Fibroblast of lung (primary cell): Measurements from ENCODE around the gene MCOLN1. TPM values are rescaled to one million over a fixed set of nuclear protein-coding genes. Genes with fewer than 3 reads are reported as not detected.

Experiments
- DNase-seq, 2 donors: peaks; one replicate each; pipeline versions ENCODE4 v3.0.0 to v3.0.0-alpha.2; 2010; ENCODE audit warnings: low read depth in 2 of 2
- H2AFZ ChIP-seq: 2 replicates; pipeline ENCODE4 v1.5.1; 2012; ENCODE audit warnings: low read length, control low read depth, inconsistent platforms
- H3K27ac ChIP-seq: 2 replicates; pipeline ENCODE4 v1.5.1; 2011; ENCODE audit warnings: low read length, control low read depth; ENCODE audit not compliant: insufficient read depth
- H3K27me3 ChIP-seq: 2 replicates; pipeline ENCODE4 v1.5.1; 2011; ENCODE audit warnings: mild to moderate bottlenecking, low read length; ENCODE audit not compliant: control insufficient read depth, insufficient read depth
- H3K36me3 ChIP-seq: 2 replicates; pipeline ENCODE4 v1.5.1; 2011; ENCODE audit warnings: low read length; ENCODE audit not compliant: control insufficient read depth, insufficient read depth
- H3K4me1 ChIP-seq: 2 replicates; pipeline ENCODE4 v1.5.1; 2011; ENCODE audit warnings: low read length; ENCODE audit not compliant: control insufficient read depth, insufficient read depth; ENCODE audit errors: extremely low read depth
- H3K4me2 ChIP-seq: 2 replicates; pipeline ENCODE4 v1.5.1; 2011; ENCODE audit warnings: low read length, control low read depth; ENCODE audit not compliant: insufficient read depth; ENCODE audit errors: extremely low read depth
- H3K4me3 ChIP-seq, 4 experiments: fragments of 200-600 bp in 1 of 4; sonication (generic) in 1 of 4; replicated peaks in 1 of 4; 2 replicates each; pipeline ENCODE4 v1.5.1; 2011 to 2016; ENCODE audit warnings: low read length in 4 of 4, low read depth in 3 of 4, mild to moderate bottlenecking in 3 of 4, control low read depth in 2 of 4, inconsistent platforms in 1 of 4, mixed read lengths in 1 of 4; ENCODE audit not compliant: insufficient read depth in 1 of 4; ENCODE audit errors: control extremely low read depth in 1 of 4
- H3K79me2 ChIP-seq: 2 replicates; pipeline ENCODE4 v1.5.1; 2012; ENCODE audit warnings: mild to moderate bottlenecking, low read length, inconsistent platforms; ENCODE audit not compliant: control insufficient read depth, insufficient read depth
- H3K9ac ChIP-seq: 2 replicates; pipeline ENCODE4 v1.5.1; 2011; ENCODE audit warnings: mild to moderate bottlenecking, low read length, control low read depth; ENCODE audit not compliant: insufficient read depth
- H3K9me3 ChIP-seq: 2 replicates; pipeline ENCODE4 v1.5.1; 2012; ENCODE audit warnings: low read depth, low read length; ENCODE audit not compliant: control insufficient read depth, insufficient read depth
- H4K20me1 ChIP-seq: 2 replicates; pipeline ENCODE4 v1.5.1; 2011; ENCODE audit warnings: low read length; ENCODE audit not compliant: control insufficient read depth, insufficient read depth; ENCODE audit errors: extremely low read depth
- CTCF ChIP-seq, 2 donors: IDR thresholded peaks in 1 of 2; conservative IDR thresholded peaks in 1 of 2; 1 replicate in 1 of 2; 2 replicates in 1 of 2; pipeline ENCODE4 v1.5.1; 2011 to 2012; ENCODE audit warnings: low read length in 2 of 2, control low read depth in 1 of 2, inconsistent platforms in 1 of 2, low read depth in 1 of 2, mild to moderate bottlenecking in 1 of 2
- EZH2 ChIP-seq: IDR thresholded peaks from 2 replicates; pipeline ENCODE4 v1.5.1; 2012; ENCODE audit warnings: low read length, control low read depth, mild to moderate bottlenecking; ENCODE audit errors: missing control alignments
- polyA plus RNA-seq, 2 donors: library from polyadenylated mRNA; depleted of rRNA in 1 of 2; stranded (reverse) in 1 of 2; unstranded in 1 of 2; fragments of >200 nt; gene quantifications; 2 replicates each; pipeline ENCODE4 v1.2.1, GENCODE V29; 2011 to 2012; ENCODE audit warnings: missing spikeins in 1 of 2
- total RNA-seq: library from RNA; depleted of rRNA; stranded (reverse); fragments of >200 nt; gene quantifications from 2 replicates; pipeline ENCODE4 v1.2.1, GENCODE V29; 2014

Gene MCOLN1
- total and polyA plus RNA-seq, 2 donors (not counting 1 experiment from before 2014, with no cell fraction given), result 4.0 to 15.1 TPM

DNA sequence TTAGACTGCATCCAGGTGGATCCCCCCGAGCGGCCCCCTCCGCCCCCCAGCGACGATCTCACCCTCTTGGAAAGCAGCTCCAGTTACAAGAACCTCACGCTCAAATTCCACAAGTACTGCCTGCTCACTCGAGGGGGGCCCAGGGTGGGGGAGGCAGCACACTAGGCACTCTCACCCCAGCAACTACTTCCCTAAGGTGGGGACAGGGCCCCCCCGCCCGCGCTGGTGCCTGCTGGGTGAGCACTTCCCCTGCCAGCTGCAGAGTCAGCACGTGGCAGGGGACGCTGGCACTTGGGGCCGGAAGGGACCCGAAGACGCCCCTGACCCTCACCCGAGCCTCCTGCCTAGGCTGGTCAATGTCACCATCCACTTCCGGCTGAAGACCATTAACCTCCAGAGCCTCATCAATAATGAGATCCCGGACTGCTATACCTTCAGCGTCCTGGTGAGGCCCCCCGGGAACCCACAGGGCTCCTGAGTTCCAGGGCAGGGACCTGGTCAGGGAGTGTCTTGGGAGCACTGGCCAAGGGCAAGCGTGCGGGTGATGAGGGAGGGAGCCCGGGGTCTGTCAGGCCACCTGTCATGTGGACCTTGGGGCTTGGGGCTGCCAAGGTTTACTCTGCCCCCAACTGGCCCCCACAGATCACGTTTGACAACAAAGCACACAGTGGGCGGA is 5.2 kb downstream of the MCOLN1 start:
- H3K27me3 ChIP-seq, result no peaks in the 10 kb centered on the region
- no peaks in the 10 kb centered on the region for H3K4me1 ChIP-seq
- H3K4me3 ChIP-seq, result no peak overlapping the region
- no peak overlapping the region for H3K9ac ChIP-seq
- H3K9me3 ChIP-seq, result no peaks in the 10 kb centered on the region
- no peak overlapping the region for H2AFZ ChIP-seq
- no peaks in the 10 kb centered on the region for H4K20me1 ChIP-seq
- no peak overlapping the region for H3K27ac ChIP-seq
- peaks cover 12% of the 10 kb centered on the region for H3K36me3 ChIP-seq
- TF ChIP-seq CTCF (conservative IDR thresholded peaks at IDR 0.05 in 1 of 2, IDR thresholded peaks at IDR 0.05 in 1 of 2; ENCODE audit: low read depth in 1 of 2, low read length in 2 of 2) (no peak), EZH2 (no peak)
- DNase-seq, result no peak
- no peak overlapping the region for H3K4me2 ChIP-seq
- H3K79me2 ChIP-seq, result peaks cover 2% of the 10 kb centered on the region

DNA sequence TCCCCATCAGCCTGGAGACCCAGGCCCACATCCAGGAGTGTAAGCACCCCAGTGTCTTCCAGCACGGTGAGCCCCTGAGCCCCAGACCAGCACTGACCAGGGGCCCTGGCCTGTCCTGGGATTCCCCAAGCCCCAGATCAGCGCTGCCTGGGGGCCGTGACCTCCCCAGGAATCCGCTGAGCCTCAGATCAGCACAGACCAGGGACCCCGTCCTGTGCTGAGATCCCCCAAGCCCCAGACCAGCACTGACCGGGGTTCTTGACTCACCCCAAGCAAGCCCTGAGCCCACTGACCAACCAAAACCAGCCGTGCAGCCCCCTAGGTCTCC is 5.7 kb downstream of the MCOLN1 start:
- peaks cover under 1% of the 10 kb centered on the region for H3K4me1 ChIP-seq
- no peaks in the 10 kb centered on the region for H3K9me3 ChIP-seq
- no peak for TF ChIP-seq EZH2
- no peak for TF ChIP-seq CTCF (conservative IDR thresholded peaks at IDR 0.05 in 1 of 2, IDR thresholded peaks at IDR 0.05 in 1 of 2; ENCODE audit: low read depth in 1 of 2, low read length in 2 of 2)
- H3K27me3 ChIP-seq, result no peaks in the 10 kb centered on the region
- H3K36me3 ChIP-seq, result peaks cover 12% of the 10 kb centered on the region
- peaks cover 2% of the 10 kb centered on the region for H3K79me2 ChIP-seq
- H3K27ac ChIP-seq, result no peak overlapping the region
- H3K9ac ChIP-seq, result no peak overlapping the region
- no peak for DNase-seq
- H2AFZ ChIP-seq, result no peak overlapping the region
- no peak overlapping the region for H3K4me2 ChIP-seq
- no peak overlapping the region for H3K4me3 ChIP-seq
- no peaks in the 10 kb centered on the region for H4K20me1 ChIP-seq

GRCh38 chr19:7528522-7529245 is 6.3 kb downstream of the MCOLN1 start:
- Histone ChIP-seq H4K20me1 (no peaks in the 10 kb centered on the region), H3K79me2 (no peaks in the 10 kb centered on the region), H3K27me3 (no peaks in the 10 kb centered on the region), H3K4me1 (peaks cover 6% of the 10 kb centered on the region), H3K27ac (no peak overlapping the region), H3K9ac (no peak overlapping the region), H2AFZ (no peak overlapping the region), H3K36me3 (peaks cover 12% of the 10 kb centered on the region), H3K4me2 (no peak overlapping the region), H3K4me3 (no peak overlapping the region), H3K9me3 (no peaks in the 10 kb centered on the region)
- DNase-seq, result no peak
- no peak for TF ChIP-seq CTCF (conservative IDR thresholded peaks at IDR 0.05 in 1 of 2, IDR thresholded peaks at IDR 0.05 in 1 of 2; ENCODE audit: low read depth in 1 of 2, low read length in 2 of 2)
- TF ChIP-seq EZH2, result no peak
